Caco-2 (cell line): ENCODE results near the gene CEP63. TPM values are rescaled to one million over a fixed set of nuclear protein-coding genes. Genes with fewer than 3 reads are reported as not detected.

ENCODE experiments used
- BruUV-seq: library from RNA; stranded (reverse); fragments of 400-500 nt; replicated peaks from 2 replicates; lab custom pipeline; 2021; lab: Mats Ljungman, UMichigan
- CTCF ChIA-PET: fragments of 300-600 bp; sonication (Branson Sonifier 250); formaldehyde crosslinking; loops from one replicate; lab custom pipeline; 2022; ENCODE audit warnings: antibody characterized with exemption; lab: Charles Lee
- POLR2A ChIA-PET: fragments of 300-600 bp; sonication (Branson Sonifier 250); formaldehyde crosslinking; loops from one replicate; lab custom pipeline; 2022; ENCODE audit warnings: antibody characterized with exemption; lab: Charles Lee
- DNase-seq, 2 experiments: peaks; one replicate each; pipeline versions ENCODE4 v3.0.0 to v3.0.0-alpha.2; 2020 to 2022
- H3K27me3 ChIP-seq: replicated peaks from 2 replicates; pipeline ENCODE4 v1.6.0; 2011; ENCODE audit warnings: low read length; ENCODE audit not compliant: control insufficient read depth, insufficient read depth
- H3K36me3 ChIP-seq: 2 replicates; pipeline ENCODE4 v1.5.1; 2011; ENCODE audit warnings: low read length; ENCODE audit not compliant: control insufficient read depth, insufficient read depth
- H3K4me1 ChIP-seq: fragments of 250-450 bp; sonication (Bioruptor Pico); 2 replicates; pipeline ENCODE4 v1.5.1; 2020; ENCODE audit warnings: mild to moderate bottlenecking
- H3K4me3 ChIP-seq: 2 replicates; pipeline ENCODE4 v1.5.1; 2011; ENCODE audit warnings: low read depth, mild to moderate bottlenecking, control low read depth, low read length
- H3K9me3 ChIP-seq: fragments of 250-450 bp; sonication (Bioruptor Pico); 2 replicates; pipeline ENCODE4 v1.5.1; 2020; ENCODE audit warnings: mild to moderate bottlenecking, moderate library complexity
- H3K27ac Mint-ChIP-seq: one replicate; pipeline ENCODE4 v1.8.0; 2022; ENCODE audit warnings: mixed read lengths; ENCODE audit not compliant: unreplicated experiment
- H3K27me3 Mint-ChIP-seq: one replicate; pipeline ENCODE4 v1.8.0; 2022; ENCODE audit warnings: mixed read lengths; ENCODE audit not compliant: insufficient read depth, unreplicated experiment
- H3K36me3 Mint-ChIP-seq: one replicate; pipeline ENCODE4 v1.8.0; 2022; ENCODE audit warnings: mild to moderate bottlenecking, mixed read lengths; ENCODE audit not compliant: insufficient read depth, unreplicated experiment
- H3K4me1 Mint-ChIP-seq: one replicate; pipeline ENCODE4 v1.8.0; 2022; ENCODE audit warnings: low read depth, mixed read lengths; ENCODE audit not compliant: unreplicated experiment
- H3K4me3 Mint-ChIP-seq: one replicate; pipeline ENCODE4 v1.8.0; 2022; ENCODE audit warnings: mild to moderate bottlenecking, moderate library complexity, mixed read lengths; ENCODE audit not compliant: unreplicated experiment
- H3K9me3 Mint-ChIP-seq: one replicate; pipeline ENCODE4 v1.8.0; 2022; ENCODE audit warnings: mixed read lengths; ENCODE audit not compliant: unreplicated experiment
- CTCF ChIP-seq, 2 experiments: fragments of 200-600 bp in 1 of 2; IDR thresholded peaks; 1 replicate in 1 of 2; 2 replicates in 1 of 2; pipeline versions ENCODE4 v1.5.1 to v1.8.0; 2011 to 2022; ENCODE audit warnings: antibody characterized with exemption in 1 of 2, control low read depth in 1 of 2, inconsistent platforms in 1 of 2, low read depth in 1 of 2, low read length in 1 of 2, mild to moderate bottlenecking in 1 of 2, moderate library complexity in 1 of 2; ENCODE audit not compliant: insufficient read depth in 1 of 2, severe bottlenecking in 1 of 2, unreplicated experiment in 1 of 2
- intact Hi-C: fragments of 100-400 bp; cut with micrococcal nuclease; formaldehyde crosslinking; loops from one replicate; pipeline ENCODE4 v1.10.0; 2022; ENCODE audit not compliant: unreplicated experiment
- total RNA-seq: library from RNA; stranded (reverse); gene quantifications from 2 replicates; pipeline ENCODE4 v1.2.3, GENCODE V29; 2022

Gene CEP63
- total RNA-seq, 1 experiment from 2014 or later: 21.9 TPM

- Mint-ChIP-seq H3K27me3 (no peaks in the 10 kb centered on the region), H3K4me1 (peaks cover 19% of the 10 kb centered on the region), H3K27ac (no peak overlapping the region), H3K4me3 (no peak overlapping the region), H3K36me3 (peaks cover 12% of the 10 kb centered on the region), H3K9me3 (no peaks in the 10 kb centered on the region)
- CTCF ChIA-PET: no interaction called here
- intact Hi-C loops: no loop called here
- no peaks in the 10 kb centered on the region for H3K27me3 ChIP-seq
- no TSS peak for BruUV-seq
- peaks cover 11% of the 10 kb centered on the region; the same call in 1 of the 2 replicates for H3K4me1 ChIP-seq
- H3K9me3 ChIP-seq: no peaks in the 10 kb centered on the region
- H3K4me3 ChIP-seq: no peak overlapping the region
- no peak for DNase-seq
- TF ChIP-seq CTCF (IDR thresholded peaks at IDR 0.05; ENCODE audit: insufficient read depth in 1 of 2, low read depth in 1 of 2, low read length in 1 of 2, severe bottlenecking in 1 of 2, unreplicated experiment in 1 of 2): no peak
- H3K36me3 ChIP-seq: no peaks in the 10 kb centered on the region
- POLR2A ChIA-PET: no interaction called here
These were observed 24.9 kb upstream of the CEP63 start for GRCh38 chr3:134460965-134461364.

- CTCF ChIA-PET: no interaction called here
- H3K9me3 ChIP-seq: no peaks in the 10 kb centered on the region
These were observed 23.4 kb upstream of the CEP63 start for GRCh38 chr3:134462331-134462941.

GRCh38 chr3:134463676-134464063 is 22.2 kb upstream of the CEP63 start:
- no peaks in the 10 kb centered on the region for H3K36me3 ChIP-seq
- intact Hi-C loops: no loop called here
- H3K4me3 Mint-ChIP-seq: no peak overlapping the region
- ChIA-PET CTCF (no interaction called here), POLR2A (no interaction called here)
- BruUV-seq: no TSS peak
- peak overlapping the region; percentile 60 for H3K27ac Mint-ChIP-seq
- no peaks in the 10 kb centered on the region for H3K27me3 ChIP-seq
- H3K4me3 ChIP-seq: no peak overlapping the region
- H3K27me3 Mint-ChIP-seq: no peaks in the 10 kb centered on the region
- H3K9me3 Mint-ChIP-seq: no peaks in the 10 kb centered on the region
- H3K9me3 ChIP-seq: no peaks in the 10 kb centered on the region
- no peak for TF ChIP-seq CTCF (IDR thresholded peaks at IDR 0.05; ENCODE audit: insufficient read depth in 1 of 2, low read depth in 1 of 2, low read length in 1 of 2, severe bottlenecking in 1 of 2, unreplicated experiment in 1 of 2)
- H3K4me1 Mint-ChIP-seq: peaks cover 9% of the 10 kb centered on the region
- peaks cover 2% of the 10 kb centered on the region; the same call in 1 of the 2 replicates for H3K4me1 ChIP-seq
- DNase-seq: no peak
- H3K36me3 Mint-ChIP-seq: peaks cover 12% of the 10 kb centered on the region

More at GRCh38 chr3:134462331-134462941, 23.4 kb upstream of the CEP63 start:
- H3K4me1 Mint-ChIP-seq: peaks cover 18% of the 10 kb centered on the region
- no peaks in the 10 kb centered on the region for H3K9me3 Mint-ChIP-seq
- POLR2A ChIA-PET: no interaction called here
- H3K36me3 Mint-ChIP-seq: peaks cover 12% of the 10 kb centered on the region
- H3K27ac Mint-ChIP-seq: peak overlapping the region; percentile 67
- intact Hi-C loops: no loop called here
- peaks cover 11% of the 10 kb centered on the region; the same call in 1 of the 2 replicates for H3K4me1 ChIP-seq
- no peaks in the 10 kb centered on the region for H3K27me3 ChIP-seq
- BruUV-seq: no TSS peak
- H3K4me3 Mint-ChIP-seq: no peak overlapping the region
- no peaks in the 10 kb centered on the region for H3K27me3 Mint-ChIP-seq
- TF ChIP-seq CTCF (IDR thresholded peaks at IDR 0.05; ENCODE audit: insufficient read depth in 1 of 2, low read depth in 1 of 2, low read length in 1 of 2, severe bottlenecking in 1 of 2, unreplicated experiment in 1 of 2): no peak
- H3K4me3 ChIP-seq: no peak overlapping the region
- DNase-seq: no peak
- no peaks in the 10 kb centered on the region for H3K36me3 ChIP-seq
